NCI-H460 (cell line): Measurements from ENCODE around the gene FCER1A. TPM values are rescaled to one million over a fixed set of nuclear protein-coding genes. Genes with fewer than 3 reads are reported as not detected.
"Not testable (repeated sequence)": the region's sequence is repeated elsewhere in the genome, so short reads cannot be mapped to it uniquely, and the experiment has no call there.

Experiments used
- DNase-seq: peaks from one replicate; pipeline ENCODE4 v3.0.0-alpha.2; 2016; ENCODE audit warnings: low read depth; ENCODE audit errors: extremely low read depth
- total RNA-seq: library from RNA; depleted of rRNA; stranded (reverse); fragments of >200 nt; shearing (Covaris generic); gene quantifications from 2 replicates; pipeline ENCODE4 v1.2.3, GENCODE V29; 2014; rRNA removed

The FCER1A gene
- total RNA-seq, 1 experiment from 2014 or later = 0.15 TPM

GRCh38 chr1:159342761-159343425 lies 40.8 kb downstream of the FCER1A start:
- DNase-seq = no peak

GRCh38 chr1:159349374-159349773 lies 47.2 kb downstream of the FCER1A start:
- not testable (repeated sequence) for DNase-seq

- DNase-seq = no peak
Measured at GRCh38 chr1:159352436-159352835, 50.3 kb downstream of the FCER1A start.

Other genes starting within 250 kb of the FCER1A start
- not detected in 2 replicates for gene AIM2, start 225.6 kb upstream of the FCER1A start, total RNA-seq
- not detected in 2 replicates for gene CADM3, start 130.7 kb upstream of the FCER1A start, total RNA-seq
- gene ACKR1, start 97.5 kb upstream of the FCER1A start, total RNA-seq = not detected in 2 replicates
- not detected in 2 replicates for gene OR10J4, start 129.9 kb downstream of the FCER1A start, total RNA-seq
- gene OR10J1, start 137.4 kb downstream of the FCER1A start, total RNA-seq = 0.05 TPM in 1 of 2 replicates, not detected in the other
- gene OR10J5, start 233.7 kb downstream of the FCER1A start, total RNA-seq = not detected in 2 replicates